NCI-H446 treated with DMSO at 0.1 percent for 48 hours (cell line): ENCODE measurements around the gene HNRNPCL1.
"Not testable (repeated sequence)": the region's sequence is repeated elsewhere in the genome, so short reads cannot be mapped to it uniquely, and the experiment has no call there.

Experiments used
- DNase-seq: peaks from one replicate; lab custom pipeline; 2025; lab: John Stamatoyannopoulos, UW

The HNRNPCL1 gene

DNA sequence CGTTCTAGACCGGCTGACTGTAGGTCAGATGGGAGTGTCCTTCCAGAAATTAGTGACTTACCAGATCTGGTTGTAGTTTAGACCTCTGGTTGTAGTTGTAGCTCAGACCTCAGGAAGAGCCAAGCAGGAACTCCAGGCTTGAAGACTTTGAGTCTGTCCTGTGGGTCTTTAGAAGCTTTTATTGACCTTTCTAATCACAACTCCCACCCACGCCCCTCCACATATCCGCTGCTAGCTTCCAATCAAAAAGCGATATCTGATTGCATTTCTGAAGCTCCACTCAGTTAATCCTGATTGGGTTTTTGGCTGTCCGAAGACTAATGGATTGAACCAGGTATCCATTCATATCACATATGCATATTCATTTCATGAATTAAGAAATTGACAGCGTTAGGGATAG lies at the start of gene HNRNPCL1:
TSS of gene HNRNPCL1 (minus strand) at position 101 of the 400 bp plus-strand sequence. CDS start 431 bp downstream, outside the sequence.
- not testable (repeated sequence) for DNase-seq

DNA sequence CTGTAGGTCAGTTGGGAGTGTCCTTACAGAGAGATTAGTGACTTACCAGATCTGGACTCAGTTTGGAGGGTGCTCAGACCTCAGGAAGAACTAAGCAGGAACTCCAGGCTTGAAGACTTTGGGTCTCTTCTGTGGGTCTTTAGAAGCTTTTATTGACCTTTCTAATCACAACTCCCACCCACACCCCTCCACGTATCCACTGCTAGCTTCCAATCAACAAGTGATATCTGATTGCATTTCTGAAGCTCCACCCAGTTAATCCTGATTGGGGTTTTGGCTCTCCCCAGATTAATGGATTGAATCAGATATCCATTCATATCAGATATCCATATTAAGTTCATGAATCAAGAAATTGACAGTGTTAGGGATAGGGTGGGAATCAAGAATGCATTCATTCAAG lies 49.6 kb upstream of the HNRNPCL1 start, which contains the start of gene PRAMEF10:
TSS of gene PRAMEF10 (minus strand) at position 101 of the 400 bp plus-strand sequence. CDS start 2,423 bp downstream, outside the sequence.
- DNase-seq = not testable (repeated sequence)

DNA sequence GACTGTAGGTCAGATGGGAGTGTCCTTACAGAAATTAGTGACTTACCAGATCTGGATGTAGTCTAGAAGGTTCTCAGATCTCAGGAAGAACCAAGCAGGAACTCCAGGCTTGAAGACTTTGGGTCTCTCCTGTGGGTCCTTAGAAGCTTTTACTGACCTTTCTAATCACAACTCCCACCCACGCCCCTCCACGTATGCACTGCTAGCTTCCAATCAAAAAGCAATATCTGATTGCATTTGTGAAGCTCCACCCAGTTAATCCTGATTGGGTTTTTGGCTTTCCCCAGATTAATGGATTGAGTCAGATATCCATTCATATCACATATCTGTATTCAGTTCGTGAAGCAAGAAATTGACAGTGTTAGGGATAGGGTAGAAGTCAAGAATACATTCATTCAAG lies 37.6 kb upstream of the HNRNPCL1 start, which contains the start of gene PRAMEF4:
TSS of gene PRAMEF4 (minus strand) at position 101 of the 400 bp plus-strand sequence. CDS start 2,807 bp downstream, outside the sequence.
- DNase-seq = not testable (repeated sequence)

DNA sequence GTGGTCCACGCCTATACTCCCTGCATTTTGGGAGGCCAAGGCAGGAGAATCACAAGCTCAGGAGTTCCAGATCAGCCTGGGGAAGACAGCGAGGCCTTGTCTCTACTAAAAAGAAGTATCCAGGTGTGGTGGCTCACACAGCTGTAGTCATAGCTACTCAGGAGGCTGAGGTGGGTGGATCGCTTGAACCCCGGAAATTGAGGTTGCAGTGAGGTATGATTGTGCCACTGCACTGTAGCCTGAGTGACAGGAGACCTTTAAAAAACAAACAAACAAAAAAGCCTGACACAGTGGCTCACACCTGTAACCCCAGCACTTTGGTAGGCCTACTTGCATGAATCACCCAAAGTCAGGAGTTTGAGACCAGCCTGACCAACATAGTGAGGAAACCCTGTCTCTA lies 29.9 kb upstream of the HNRNPCL1 start:
- not testable (repeated sequence) for DNase-seq

DNA sequence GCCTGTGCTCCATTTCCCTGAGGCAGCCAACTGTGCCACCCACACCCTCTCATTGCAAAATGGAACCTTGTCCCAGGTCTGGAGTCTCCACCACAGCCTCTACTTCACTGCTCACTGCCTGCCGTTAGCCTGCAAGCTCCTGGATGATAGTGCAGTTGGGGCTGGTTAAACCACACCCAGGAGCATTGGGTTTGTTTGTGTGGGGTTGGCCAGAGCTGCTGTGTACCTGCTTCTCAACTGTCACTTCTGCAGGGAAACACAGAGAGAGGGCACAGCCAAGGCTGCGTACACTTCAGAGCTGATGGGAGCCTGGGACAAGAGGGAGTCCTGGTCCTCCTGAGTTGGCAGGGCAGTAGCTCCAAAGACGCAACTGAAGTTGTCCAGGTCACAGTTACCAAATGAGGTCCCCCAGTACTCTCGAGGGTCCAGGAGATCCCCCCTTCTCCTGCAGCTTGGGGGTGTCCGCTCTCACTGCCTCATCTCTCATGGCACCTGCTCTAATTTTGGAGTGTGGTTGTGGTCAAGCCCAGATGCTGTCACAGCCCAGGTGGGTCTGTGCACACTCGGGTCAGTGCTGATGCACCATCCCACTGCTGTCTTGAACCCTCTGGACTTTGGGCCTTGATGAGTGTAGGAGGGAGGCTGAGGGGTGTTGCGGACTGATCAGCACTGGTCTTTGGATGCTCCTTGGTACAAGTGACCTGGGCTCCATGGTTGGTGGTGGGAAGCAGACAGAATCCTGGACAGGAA lies 14.8 kb upstream of the HNRNPCL1 start:
- DNase-seq = not testable (repeated sequence)

DNA sequence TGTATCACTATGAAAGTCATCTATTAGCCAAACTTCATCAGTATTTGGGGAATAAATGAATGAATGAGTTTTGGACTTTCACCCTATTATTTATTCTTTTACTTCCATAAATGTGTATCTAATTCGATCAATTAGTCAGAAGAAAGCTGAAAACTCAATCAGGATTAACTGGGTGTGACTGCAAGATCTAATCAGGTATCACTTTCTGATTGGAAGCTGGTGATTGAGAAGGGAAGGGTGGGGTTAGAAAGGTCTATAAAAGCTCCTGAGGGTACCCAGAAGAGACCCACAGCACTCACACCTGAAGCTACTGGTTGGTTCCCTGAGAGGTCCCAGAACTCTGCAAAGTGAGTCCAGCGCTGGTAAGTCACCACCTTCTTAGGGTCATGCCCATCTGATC lies 8.3 kb upstream of the HNRNPCL1 start, which contains the start of gene PRAMEF2:
TSS of gene PRAMEF2 (plus strand) at position 301 of the 400 bp plus-strand sequence. CDS start 1,924 bp downstream, outside the sequence.
- DNase-seq = not testable (repeated sequence)

DNA sequence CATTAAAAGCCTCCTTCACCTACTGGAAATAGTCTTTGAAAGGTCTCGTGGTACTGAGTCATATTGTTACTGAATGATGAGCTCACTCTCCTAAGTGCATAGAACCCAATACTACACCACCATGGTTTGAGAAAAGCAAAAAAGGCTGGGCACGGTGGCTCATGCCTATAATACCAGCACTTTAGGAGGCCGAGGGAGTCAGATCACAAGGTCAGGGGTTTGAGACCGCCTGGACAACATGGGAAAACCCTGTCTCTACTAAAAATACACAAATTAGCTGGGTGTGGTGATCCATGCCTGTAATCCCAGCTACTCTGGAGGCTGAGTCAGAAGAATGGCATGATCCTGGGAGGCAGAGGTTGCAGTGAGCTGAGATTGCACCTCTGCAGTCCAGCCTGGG lies 3.3 kb upstream of the HNRNPCL1 start:
- no peak for DNase-seq

DNA sequence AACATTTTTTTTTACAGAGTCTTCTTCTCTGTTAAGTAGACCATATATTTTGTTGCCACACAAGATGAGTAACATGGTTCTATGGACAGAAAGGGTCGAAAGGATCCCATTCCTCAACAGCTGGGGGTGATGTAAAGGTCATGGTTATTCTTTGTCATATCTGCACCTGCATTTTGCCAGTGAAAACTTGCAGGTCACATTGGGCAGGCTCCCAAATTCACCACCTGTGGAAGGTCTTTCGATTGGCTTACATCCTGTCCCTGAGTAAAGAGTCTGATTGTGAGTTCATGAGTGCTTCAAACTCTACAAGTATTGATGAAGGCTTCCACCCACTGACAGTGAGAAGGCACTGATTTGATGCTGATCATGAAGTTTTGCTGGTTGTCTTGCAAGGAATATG lies 15.3 kb downstream of the HNRNPCL1 start:
- DNase-seq = not testable (repeated sequence)

DNA sequence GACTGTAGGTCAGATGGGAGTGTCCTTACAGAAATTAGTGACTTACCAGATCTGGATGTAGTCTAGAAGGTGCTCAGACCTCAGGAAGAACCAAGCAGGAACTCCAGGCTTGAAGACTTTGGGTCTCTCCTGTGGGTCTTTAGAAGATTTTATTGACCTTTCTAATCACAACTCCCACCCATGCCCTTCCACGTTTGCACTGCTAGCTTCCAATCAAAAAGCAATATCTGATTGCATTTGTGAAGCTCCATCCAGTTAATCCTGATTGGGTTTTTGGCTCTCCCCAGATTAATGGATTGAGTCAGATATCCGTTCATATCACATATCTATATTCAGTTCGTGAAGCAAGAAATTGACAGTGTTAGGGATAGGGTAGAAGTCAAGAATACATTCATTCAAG lies 17.2 kb downstream of the HNRNPCL1 start, which contains the start of gene PRAMEF11:
TSS of gene PRAMEF11 (minus strand) at position 101 of the 400 bp plus-strand sequence. CDS start 2,621 bp downstream, outside the sequence.
- DNase-seq = not testable (repeated sequence)

DNA sequence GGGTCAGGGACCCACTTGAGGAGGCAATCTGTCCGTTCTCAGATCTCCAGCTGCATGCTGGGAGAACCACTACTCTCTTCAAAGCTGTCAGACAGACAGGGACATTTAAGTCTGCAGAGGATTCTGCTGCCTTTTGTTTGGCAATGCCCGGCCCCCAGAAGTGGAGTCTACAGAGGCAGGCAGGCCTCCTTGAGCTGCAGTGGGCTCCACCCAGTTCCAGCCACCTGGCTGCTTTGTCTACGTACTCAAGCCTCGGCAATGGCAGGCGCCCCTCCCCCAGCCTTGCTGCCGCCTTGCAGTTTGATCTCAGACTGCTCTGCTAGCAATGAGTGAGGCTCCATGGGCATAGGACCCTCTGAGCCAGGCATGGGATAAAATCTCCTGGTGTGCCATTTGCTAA lies 29.5 kb downstream of the HNRNPCL1 start:
- not testable (repeated sequence) for DNase-seq

DNA sequence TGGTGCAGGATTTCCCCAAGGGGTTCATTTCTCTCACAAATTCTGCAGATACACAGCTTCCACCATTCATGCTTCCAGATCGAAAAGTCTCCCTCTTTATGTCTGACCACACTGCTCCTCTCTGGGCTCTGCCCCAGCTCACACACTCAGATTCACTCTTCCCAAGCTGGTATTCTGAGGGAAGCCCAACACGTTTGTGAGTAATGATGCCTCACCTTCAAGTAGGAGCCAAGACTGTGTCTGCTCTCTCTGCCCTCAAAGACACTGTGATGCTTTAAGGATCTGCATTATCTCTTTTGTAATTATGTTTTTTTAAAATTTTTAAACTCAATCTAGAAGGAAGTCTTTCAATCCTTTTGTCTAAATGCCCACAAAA lies 37.1 kb downstream of the HNRNPCL1 start:
- DNase-seq = no peak

DNA sequence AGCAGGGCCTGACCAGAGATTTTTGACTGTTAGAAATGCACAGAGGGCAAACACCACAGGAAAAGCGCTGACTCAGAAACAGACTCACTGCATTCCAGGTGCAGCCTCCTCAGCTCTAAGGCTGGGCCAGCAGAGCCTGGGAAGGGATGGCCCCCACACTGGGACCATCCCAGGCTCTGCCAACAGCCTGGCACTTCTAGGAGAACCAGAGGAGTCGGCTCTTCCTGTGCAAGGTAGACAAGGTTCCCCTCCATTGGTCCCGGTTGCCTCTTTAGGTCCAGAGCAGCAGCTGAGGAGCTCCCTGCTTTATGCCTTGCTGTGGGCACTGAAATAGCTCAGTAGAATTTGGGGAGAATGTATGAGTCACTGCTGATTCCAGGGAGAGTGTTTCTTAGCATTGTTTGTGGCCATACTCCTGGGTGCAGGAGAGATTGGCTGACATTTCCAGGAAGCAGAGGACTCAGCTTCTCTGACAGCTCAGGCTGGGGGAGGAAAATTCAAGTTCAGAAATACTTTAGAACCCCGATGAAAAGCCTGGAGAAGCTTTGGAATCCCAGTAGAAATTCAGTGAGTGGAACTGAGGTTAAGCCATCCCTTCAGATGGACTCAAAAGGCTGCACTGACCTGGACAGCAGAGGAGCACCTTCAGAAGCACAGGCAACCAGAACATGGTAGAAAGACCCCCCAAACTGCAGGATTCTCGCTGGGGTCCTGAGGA lies 37.7 kb downstream of the HNRNPCL1 start:
- no peak for DNase-seq

DNA sequence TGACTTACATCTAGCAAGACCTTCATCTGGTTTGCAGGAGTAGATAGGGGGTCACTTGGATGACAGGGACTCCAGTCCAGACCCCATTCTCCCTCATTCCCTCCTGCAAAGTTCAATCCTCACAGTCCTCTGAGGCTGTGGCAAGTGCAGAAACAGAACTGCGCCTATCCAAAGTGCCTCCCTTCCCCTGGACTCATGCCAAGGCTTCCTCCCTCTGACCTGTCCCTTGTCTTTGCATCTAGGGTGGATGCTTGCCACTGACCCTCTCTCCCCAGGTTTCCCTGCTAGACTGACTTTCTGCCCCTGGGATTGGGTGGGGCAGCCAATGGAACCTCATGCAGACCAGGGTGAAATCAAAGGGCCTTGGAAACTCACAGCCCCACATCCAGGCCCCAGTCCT lies 38.6 kb downstream of the HNRNPCL1 start:
- no peak for DNase-seq

DNA sequence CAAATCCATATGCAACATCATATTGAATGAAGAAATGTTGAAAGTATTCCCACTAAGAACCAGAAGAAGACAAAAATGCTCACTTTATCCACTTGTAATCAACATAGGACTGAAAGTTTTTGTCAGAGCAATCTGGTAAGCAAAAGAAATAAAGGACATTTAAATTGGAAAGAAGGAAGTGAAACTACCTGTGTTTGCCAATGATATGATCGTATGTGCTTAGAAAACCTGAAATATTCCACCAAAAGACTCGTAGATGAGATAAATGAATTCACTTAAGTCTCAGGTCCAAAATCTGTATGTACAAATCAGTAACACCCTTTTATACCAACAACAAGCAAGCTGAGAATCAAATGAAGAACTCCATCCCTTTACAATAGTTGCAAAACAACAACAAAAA lies 48.8 kb downstream of the HNRNPCL1 start:
- no peak for DNase-seq

DNA sequence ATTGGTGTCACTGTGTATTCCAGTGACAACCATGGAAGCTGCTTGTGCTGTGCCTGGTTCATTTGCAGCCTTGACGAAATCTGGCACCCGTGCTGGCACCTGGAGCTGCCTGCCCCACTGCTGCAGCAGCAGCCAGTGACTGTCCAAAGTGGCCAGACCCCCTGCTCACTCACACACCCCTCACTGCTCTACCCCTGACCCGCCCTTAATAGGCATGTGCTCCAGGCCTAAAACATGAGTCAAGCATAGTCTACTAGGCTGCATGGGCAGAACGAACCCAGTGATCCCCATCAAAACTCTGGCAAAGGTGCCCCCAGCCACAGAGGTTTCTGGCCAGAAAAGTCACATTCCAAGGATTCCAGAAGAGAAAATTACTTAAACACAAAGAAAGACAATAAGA lies 49.6 kb downstream of the HNRNPCL1 start:
- no peak for DNase-seq
